ENCODE data around the gene MIF.
"Not testable (repeated sequence)": the region's sequence is repeated elsewhere in the genome, so short reads cannot be mapped to it uniquely, and the experiment has no call there.

The MIF gene

DNA sequence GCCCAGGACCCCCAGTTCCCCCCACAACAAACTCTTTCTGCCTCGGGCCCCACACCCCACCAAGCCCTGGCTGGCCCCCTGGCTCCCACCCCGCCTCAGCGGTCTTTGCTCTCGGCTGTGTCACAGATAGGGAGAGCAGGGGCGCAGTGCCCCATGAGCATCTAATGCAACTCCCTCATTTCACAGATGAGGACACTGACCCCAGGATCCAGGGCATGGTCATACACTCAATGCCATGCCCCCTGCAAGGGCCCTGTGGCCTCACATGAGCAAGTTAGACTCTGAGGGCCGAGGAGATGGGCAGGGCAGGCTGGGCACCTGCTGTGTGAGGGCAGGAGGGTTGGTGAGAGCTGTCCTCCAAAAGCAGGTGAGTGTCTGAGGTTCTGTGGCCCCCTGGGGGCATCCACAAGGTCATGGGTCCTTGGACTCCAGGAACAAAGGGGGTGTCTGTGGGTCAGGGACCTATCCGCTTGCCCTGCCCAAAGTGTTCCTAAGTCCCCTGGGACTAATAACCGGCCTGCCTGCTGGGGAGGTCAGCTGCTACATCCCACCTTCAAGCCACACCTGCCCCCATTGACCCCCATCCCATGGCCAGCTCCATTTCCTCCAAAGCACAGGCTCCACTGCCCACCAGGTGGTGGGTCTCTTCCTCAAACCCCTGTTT is 2.5 kb downstream of the MIF start:
- H3K9me3 ChIP-seq (replicated peaks; ENCODE audit: low read length) = no peaks in the 10 kb centered on the region
- H3K4me2 ChIP-seq (ENCODE audit: low read length) = no peak overlapping the region
- H3K36me3 ChIP-seq (ENCODE audit: insufficient read depth, low read length) = peaks cover 19% of the 10 kb centered on the region
- H3K27me3 ChIP-seq (ENCODE audit: control insufficient read depth, insufficient read depth, low read length) = no peaks in the 10 kb centered on the region
- H3K4me1 ChIP-seq (ENCODE audit: control insufficient read depth, insufficient read depth, low read length) = peaks cover 14% of the 10 kb centered on the region
- no peak overlapping the region for H3K9ac ChIP-seq (ENCODE audit: low read depth, low read length)
- no peak overlapping the region for H3K4me3 ChIP-seq (ENCODE audit: low read length)

DNA sequence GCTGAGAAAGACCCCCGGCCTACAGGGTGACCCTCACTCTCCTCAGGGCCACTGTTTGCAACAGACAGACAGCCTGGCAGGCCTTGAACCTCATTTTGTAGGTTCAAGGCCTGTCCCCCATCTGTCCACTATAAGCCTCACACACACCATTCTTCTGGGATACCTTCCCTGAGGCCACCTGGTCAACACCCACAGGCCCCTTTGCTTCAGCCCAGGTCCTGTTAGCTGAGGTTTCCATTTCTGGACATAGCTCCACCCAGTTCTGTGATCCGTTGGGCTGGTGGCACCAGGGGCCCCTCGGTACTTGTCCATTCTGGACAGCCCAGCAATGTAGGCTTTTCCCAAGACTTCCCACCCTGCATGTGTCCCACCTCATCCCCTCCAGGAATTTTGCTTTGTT is 3.1 kb downstream of the MIF start:
- no peak overlapping the region for H3K4me3 ChIP-seq (ENCODE audit: low read length)
- H3K27me3 ChIP-seq (ENCODE audit: control insufficient read depth, insufficient read depth, low read length) = no peaks in the 10 kb centered on the region
- H3K4me1 ChIP-seq (ENCODE audit: control insufficient read depth, insufficient read depth, low read length) = peaks cover 14% of the 10 kb centered on the region

DNA sequence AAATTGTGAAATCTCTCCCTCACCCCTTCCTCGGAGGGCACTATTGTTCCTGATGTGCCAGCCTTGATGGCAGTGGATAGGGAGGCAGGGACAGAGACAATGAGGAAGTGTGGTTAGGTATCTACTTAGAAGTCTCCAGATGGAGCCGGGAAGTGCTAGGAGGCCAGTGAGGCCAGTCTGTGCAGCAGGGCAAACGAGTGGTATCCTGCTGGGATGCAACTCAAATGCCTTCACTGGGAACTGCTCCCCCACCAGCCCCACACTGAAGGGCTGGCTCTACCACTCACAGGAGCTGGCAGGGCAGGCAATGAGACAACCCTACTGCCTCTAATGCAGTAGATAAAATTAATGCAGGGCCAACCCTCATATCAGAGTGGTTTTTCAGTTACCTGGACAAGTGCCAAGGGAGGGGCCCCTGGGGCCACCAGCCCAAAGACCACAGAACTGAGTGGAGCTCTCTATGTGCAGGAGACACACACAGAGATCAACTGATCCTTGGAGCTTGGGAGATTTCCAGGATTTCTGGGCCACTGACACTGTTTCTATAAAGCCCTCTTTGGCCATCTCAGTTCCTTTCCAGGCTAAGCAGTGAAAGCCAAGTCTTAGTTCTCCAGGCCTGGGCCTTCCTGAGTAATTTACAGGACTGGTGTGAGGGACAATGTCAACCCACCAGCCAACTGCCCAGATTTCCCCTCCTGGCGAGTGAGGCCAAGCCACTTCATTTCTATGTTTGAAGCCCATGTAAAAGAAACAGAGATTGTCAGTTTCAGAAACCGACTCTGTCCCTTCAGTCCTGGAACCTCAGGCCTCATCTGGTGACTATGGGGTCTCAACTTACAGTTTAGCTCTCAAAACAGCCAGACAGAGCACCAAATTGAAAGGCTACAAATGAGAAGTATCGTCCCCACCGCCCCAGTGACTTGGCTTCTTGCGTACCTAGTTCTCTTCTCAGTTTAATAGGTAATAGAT is 4.1 kb downstream of the MIF start:
- peaks cover 15% of the 10 kb centered on the region for H3K4me1 ChIP-seq (ENCODE audit: control insufficient read depth, insufficient read depth, low read length)
- no peak overlapping the region for H3K4me3 ChIP-seq (ENCODE audit: low read length)
- H3K4me2 ChIP-seq (ENCODE audit: low read length) = no peak overlapping the region
- no peak overlapping the region for H3K9ac ChIP-seq (ENCODE audit: low read depth, low read length)
- no peaks in the 10 kb centered on the region for H3K9me3 ChIP-seq (replicated peaks; ENCODE audit: low read length)
- H3K27me3 ChIP-seq (ENCODE audit: control insufficient read depth, insufficient read depth, low read length) = no peaks in the 10 kb centered on the region
- peaks cover 19% of the 10 kb centered on the region for H3K36me3 ChIP-seq (ENCODE audit: insufficient read depth, low read length)

More for the DNA sequence above, 3.1 kb downstream of the MIF start:
- Histone ChIP-seq H3K4me2 (ENCODE audit: low read length) (no peak overlapping the region), H3K9ac (ENCODE audit: low read depth, low read length) (no peak overlapping the region), H3K9me3 (replicated peaks; ENCODE audit: low read length) (no peaks in the 10 kb centered on the region), H3K36me3 (ENCODE audit: insufficient read depth, low read length) (peaks cover 19% of the 10 kb centered on the region)

DNA sequence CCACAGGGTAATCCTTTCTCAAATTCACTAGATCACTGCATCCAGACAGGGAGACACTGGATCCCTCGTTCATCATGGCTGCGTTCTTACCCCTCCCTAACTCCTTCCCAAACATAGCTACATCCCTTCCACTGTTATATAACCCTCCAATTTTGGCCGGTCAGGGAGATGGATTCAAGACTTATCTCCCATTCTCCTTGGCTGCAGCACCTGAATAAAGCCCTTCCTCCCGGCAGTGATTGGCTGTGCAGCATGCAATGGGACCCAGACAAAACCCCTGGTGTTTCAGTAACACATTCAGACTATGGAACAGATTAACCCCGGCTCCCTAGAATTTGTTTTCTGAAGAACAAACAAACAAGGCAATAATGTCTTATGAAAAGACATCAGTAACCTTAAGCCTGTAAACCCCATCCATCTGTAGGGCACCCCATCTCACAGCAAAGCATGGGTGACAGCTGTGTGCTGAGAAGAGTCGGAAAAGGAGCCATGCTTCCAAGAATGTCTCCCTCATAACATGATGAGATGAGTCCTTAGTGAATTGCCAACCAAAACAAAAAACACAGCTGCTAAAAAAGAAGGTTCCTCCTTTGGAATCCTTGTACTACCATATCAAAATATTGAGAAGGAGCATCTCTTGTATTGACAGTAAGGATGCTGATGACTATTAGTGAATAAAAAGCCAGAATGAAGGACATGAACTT is 5.0 kb downstream of the MIF start:
- H3K27me3 ChIP-seq (ENCODE audit: control insufficient read depth, insufficient read depth, low read length) = peaks cover 3% of the 10 kb centered on the region
- no peak overlapping the region for H3K4me3 ChIP-seq (ENCODE audit: low read length)
- no peaks in the 10 kb centered on the region for H3K9me3 ChIP-seq (replicated peaks; ENCODE audit: low read length)
- H3K4me2 ChIP-seq (ENCODE audit: low read length) = no peak overlapping the region
- H3K36me3 ChIP-seq (ENCODE audit: insufficient read depth, low read length) = peaks cover 19% of the 10 kb centered on the region
- peaks cover 12% of the 10 kb centered on the region for H3K4me1 ChIP-seq (ENCODE audit: control insufficient read depth, insufficient read depth, low read length)
- H3K9ac ChIP-seq (ENCODE audit: low read depth, low read length) = no peak overlapping the region

DNA sequence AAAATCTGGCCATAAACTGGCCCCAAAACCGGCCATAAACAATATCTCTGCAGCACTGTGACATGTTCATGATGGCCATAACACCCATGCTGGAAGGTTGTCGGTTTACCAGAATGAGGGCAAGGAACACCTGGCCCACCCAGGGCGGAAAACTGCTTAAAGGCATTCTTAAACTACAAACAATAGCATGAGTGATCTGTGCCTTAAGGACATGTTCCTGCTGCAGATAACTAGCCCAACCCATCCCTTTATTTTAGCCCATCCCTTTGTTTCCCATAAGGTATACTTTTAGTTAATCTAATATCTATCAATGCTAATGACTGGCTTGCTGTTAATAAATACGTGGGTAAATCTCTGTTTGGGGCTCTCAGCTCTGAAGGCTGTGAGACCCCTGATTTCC is 6.0 kb downstream of the MIF start:
- H3K9ac ChIP-seq (ENCODE audit: low read depth, low read length); H3K4me3 ChIP-seq (ENCODE audit: low read length); H3K9me3 ChIP-seq (replicated peaks; ENCODE audit: low read length); H3K4me2 ChIP-seq (ENCODE audit: low read length): not testable (repeated sequence)
- Histone ChIP-seq H3K27me3 (ENCODE audit: control insufficient read depth, insufficient read depth, low read length) (peaks cover 10% of the 10 kb centered on the region), H3K4me1 (ENCODE audit: control insufficient read depth, insufficient read depth, low read length) (peaks cover 12% of the 10 kb centered on the region), H3K36me3 (ENCODE audit: insufficient read depth, low read length) (peaks cover 19% of the 10 kb centered on the region)

DNA sequence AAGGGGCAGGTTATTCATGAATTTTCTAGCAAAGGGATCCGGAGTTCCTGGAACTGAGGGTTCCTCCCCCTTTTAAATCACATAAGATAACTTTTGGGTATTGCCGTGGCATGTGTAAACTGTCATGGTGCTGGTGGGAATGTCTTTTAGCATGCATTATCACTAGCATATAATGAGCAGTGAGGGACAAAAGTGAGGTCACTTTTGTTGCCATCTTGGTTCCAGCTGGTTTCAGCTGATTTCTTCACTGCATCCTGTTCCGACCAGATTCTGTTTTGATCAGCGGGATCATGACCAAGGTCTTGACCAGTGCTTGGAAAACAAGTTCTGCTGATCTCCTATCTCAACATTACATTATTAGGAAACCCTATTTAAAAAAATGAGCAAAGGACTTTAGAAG is 7.4 kb downstream of the MIF start:
- Histone ChIP-seq H3K9me3 (replicated peaks; ENCODE audit: low read length) (no peaks in the 10 kb centered on the region), H3K9ac (ENCODE audit: low read depth, low read length) (no peak overlapping the region), H3K36me3 (ENCODE audit: insufficient read depth, low read length) (peaks cover 7% of the 10 kb centered on the region), H3K27me3 (ENCODE audit: control insufficient read depth, insufficient read depth, low read length) (peaks cover 18% of the 10 kb centered on the region), H3K4me2 (ENCODE audit: low read length) (no peak overlapping the region), H3K4me1 (ENCODE audit: control insufficient read depth, insufficient read depth, low read length) (peaks cover 3% of the 10 kb centered on the region), H3K4me3 (ENCODE audit: low read length) (no peak overlapping the region)

DNA sequence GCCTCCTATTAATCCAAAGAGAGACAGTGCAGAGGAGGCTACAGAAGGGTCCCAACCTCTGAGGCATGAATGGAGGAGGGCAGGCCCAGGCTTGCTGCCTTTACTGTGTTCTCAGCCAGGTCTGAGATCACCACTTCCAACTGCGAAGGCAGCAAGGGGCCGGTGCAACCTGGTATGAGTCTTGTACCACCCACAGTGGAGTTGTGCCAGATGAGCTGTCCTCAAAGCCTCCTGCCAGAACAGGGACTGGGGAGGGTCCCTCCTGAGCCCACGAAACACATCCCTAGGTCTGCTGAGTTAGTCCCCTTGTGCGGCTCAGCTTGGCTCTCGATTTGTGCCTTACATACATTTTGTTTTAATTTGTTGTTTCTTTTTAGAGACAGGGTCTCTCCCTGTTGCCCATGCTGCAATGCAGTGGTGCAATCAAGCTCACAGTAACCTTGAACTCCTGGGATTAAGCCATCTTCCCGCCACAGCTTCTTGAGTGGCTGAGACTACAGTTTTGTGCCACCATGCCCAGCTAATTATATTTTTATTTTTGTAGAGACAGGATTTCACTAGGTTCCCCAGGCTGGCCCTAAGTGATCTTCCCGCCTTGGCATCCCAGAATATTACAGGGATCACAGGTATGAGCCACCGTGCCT is 9.3 kb downstream of the MIF start:
- H3K36me3 ChIP-seq (ENCODE audit: insufficient read depth, low read length) = no peaks in the 10 kb centered on the region
- peaks cover 18% of the 10 kb centered on the region for H3K27me3 ChIP-seq (ENCODE audit: control insufficient read depth, insufficient read depth, low read length)
- H3K4me2 ChIP-seq (ENCODE audit: low read length) = no peak overlapping the region
- no peaks in the 10 kb centered on the region for H3K9me3 ChIP-seq (replicated peaks; ENCODE audit: low read length)
- H3K4me1 ChIP-seq (ENCODE audit: control insufficient read depth, insufficient read depth, low read length) = peaks cover 3% of the 10 kb centered on the region
- H3K9ac ChIP-seq (ENCODE audit: low read depth, low read length) = no peak overlapping the region
- H3K4me3 ChIP-seq (ENCODE audit: low read length) = no peak overlapping the region

DNA sequence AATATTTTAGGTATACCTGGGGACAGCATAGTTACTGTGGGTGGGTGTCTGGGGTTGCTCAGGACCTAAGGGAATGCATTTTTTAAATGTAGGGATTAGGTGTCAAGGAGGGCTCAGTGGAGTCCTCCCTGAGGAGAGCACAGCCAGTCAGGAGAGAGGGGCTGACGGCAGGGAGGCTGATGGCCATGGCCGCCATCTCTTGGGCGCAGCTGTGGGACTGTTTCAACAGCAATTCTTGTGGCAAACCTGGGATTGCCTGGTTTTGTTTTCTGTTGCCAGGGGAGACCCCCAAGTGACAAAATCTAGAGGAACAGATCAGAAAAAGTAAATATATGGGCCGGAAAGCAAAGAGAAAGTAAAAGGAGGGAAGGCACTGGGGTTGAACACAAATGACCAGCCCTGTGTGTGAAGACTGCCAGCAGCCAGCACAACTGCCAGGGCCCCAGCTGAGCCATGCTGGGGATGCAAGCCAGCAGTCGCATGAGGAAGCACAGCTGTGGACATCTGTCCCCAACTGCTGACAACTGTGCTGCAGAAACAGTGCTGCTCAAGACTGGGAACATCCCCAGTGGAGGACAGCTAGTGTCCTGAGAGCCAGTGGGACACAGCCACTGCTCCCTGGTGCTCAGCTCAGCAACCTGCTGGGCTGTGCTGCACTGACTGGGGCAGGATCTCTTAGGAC is 10.5 kb downstream of the MIF start:
- no peak overlapping the region for H3K9ac ChIP-seq (ENCODE audit: low read depth, low read length)

DNA sequence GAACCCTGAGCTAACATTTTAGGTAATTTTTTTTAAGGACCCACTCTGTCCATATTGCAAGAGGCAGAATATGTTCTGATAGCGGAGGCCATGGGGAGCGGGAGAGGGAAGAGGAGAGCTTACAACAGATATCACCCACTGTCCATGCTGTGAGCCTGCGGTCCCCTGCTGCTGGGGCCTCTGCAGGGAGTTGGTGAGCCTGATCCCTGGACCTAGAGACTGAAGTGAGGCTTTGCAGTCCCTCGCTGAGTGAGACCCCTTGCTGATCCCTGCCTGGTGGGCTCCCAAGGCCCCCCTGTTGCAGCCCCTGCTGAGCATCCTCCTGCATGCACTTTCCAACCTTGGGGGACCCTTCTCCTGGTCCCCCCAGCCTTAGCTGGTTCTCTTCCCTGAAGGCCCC is 12.5 kb downstream of the MIF start:
- peaks cover 3% of the 10 kb centered on the region for H3K4me1 ChIP-seq (ENCODE audit: control insufficient read depth, insufficient read depth, low read length)
- peaks cover 18% of the 10 kb centered on the region for H3K27me3 ChIP-seq (ENCODE audit: control insufficient read depth, insufficient read depth, low read length)
- H3K4me2 ChIP-seq (ENCODE audit: low read length) = no peak overlapping the region
- H3K36me3 ChIP-seq (ENCODE audit: insufficient read depth, low read length) = no peaks in the 10 kb centered on the region
- no peaks in the 10 kb centered on the region for H3K9me3 ChIP-seq (replicated peaks; ENCODE audit: low read length)
- no peak overlapping the region for H3K9ac ChIP-seq (ENCODE audit: low read depth, low read length)
- no peak overlapping the region for H3K4me3 ChIP-seq (ENCODE audit: low read length)

More for the DNA sequence above, 10.5 kb downstream of the MIF start:
- H3K4me2 ChIP-seq (ENCODE audit: low read length) = no peak overlapping the region
- H3K4me3 ChIP-seq (ENCODE audit: low read length) = no peak overlapping the region
- peaks cover 3% of the 10 kb centered on the region for H3K4me1 ChIP-seq (ENCODE audit: control insufficient read depth, insufficient read depth, low read length)
- H3K27me3 ChIP-seq (ENCODE audit: control insufficient read depth, insufficient read depth, low read length) = peaks cover 18% of the 10 kb centered on the region
- no peaks in the 10 kb centered on the region for H3K36me3 ChIP-seq (ENCODE audit: insufficient read depth, low read length)
- no peaks in the 10 kb centered on the region for H3K9me3 ChIP-seq (replicated peaks; ENCODE audit: low read length)

DNA sequence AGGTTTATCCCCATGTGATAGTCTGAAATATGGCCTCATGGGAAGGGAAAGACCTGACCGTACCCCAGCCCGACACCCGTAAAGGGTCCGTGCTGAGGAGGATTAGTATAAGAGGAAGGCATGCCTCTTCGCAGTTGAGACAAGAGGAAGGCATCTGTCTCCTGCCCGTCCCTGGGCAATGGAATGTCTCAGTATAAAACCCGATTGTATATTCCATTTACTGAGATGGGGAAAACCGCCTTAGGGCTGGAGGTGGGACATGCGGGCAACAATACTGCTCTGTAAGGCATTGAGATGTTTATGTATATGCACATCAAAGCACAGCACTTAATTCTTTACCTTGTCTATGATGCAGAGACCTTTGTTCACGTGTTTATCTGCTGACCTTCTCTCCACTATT is 13.2 kb downstream of the MIF start:
- not testable (repeated sequence) for H3K9me3 ChIP-seq (replicated peaks; ENCODE audit: low read length); H3K4me2 ChIP-seq (ENCODE audit: low read length); H3K36me3 ChIP-seq (ENCODE audit: insufficient read depth, low read length); H3K4me3 ChIP-seq (ENCODE audit: low read length); H3K4me1 ChIP-seq (ENCODE audit: control insufficient read depth, insufficient read depth, low read length); H3K9ac ChIP-seq (ENCODE audit: low read depth, low read length)
- H3K27me3 ChIP-seq (ENCODE audit: control insufficient read depth, insufficient read depth, low read length) = peaks cover 18% of the 10 kb centered on the region

Data from skeletal muscle satellite cell (primary cell).